Activated CD8-positive, alpha-beta T cell treated with anti-CD3 and anti-CD28 coated beads for 36 hours (primary cell): Measurements from ENCODE around the gene SOX9. TPM values are rescaled to one million over a fixed set of nuclear protein-coding genes. Genes with fewer than 3 reads are reported as not detected.

ENCODE experiments used
- ATAC-seq: fragments of 200-7000 bp; cut with Tn5 transposase; one replicate; pipeline ENCODE4 v1.10.0; 2021; ENCODE audit warnings: mild to moderate bottlenecking, moderate library complexity
- CTCF ChIA-PET: fragments of 350-600 bp; sonication (Branson Sonifier 250); formaldehyde crosslinking; loops from one replicate; lab custom pipeline; 2021; ENCODE audit warnings: antibody characterized with exemption; lab: Charles Lee
- POLR2A ChIA-PET: fragments of 350-600 bp; sonication (Branson Sonifier 250); formaldehyde crosslinking; loops from one replicate; lab custom pipeline; 2021; ENCODE audit warnings: antibody characterized with exemption; lab: Charles Lee
- DNase-seq: peaks from one replicate; pipeline ENCODE4 v3.0.0-alpha.2; 2020
- H3K27ac Mint-ChIP-seq: one replicate; pipeline ENCODE4 v1.8.0; 2021; ENCODE audit warnings: mild to moderate bottlenecking, mixed read lengths
- H3K27me3 Mint-ChIP-seq: one replicate; pipeline ENCODE4 v1.8.0; 2021; ENCODE audit warnings: mixed read lengths
- H3K36me3 Mint-ChIP-seq: one replicate; pipeline ENCODE4 v1.8.0; 2021; ENCODE audit warnings: low read depth, mixed read lengths
- H3K4me1 Mint-ChIP-seq: one replicate; pipeline ENCODE4 v1.8.0; 2021; ENCODE audit warnings: low read depth, mixed read lengths
- H3K4me3 Mint-ChIP-seq: one replicate; pipeline ENCODE4 v1.8.0; 2021; ENCODE audit warnings: mild to moderate bottlenecking, moderate library complexity, mixed read lengths
- H3K9me3 Mint-ChIP-seq: one replicate; pipeline ENCODE4 v1.8.0; 2021; ENCODE audit warnings: mixed read lengths
- intact Hi-C: fragments of 100-400 bp; cut with micrococcal nuclease; formaldehyde crosslinking; loops from one replicate; pipeline ENCODE4 v1.10.0; 2022
- total RNA-seq, 2 experiments: library from RNA; stranded (reverse); gene quantifications; one replicate each; pipeline ENCODE4 v1.2.3, GENCODE V29; 2021
- TF ChIP-seq, protein P1 (sequence below): fragments of 200-600 bp; IDR thresholded peaks from one replicate; pipeline ENCODE4 v1.8.0; 2022; ENCODE audit warnings: antibody characterized with exemption, mild to moderate bottlenecking

Gene SOX9
- total RNA-seq, 2 experiments from 2014 or later, result not detected

DNA sequence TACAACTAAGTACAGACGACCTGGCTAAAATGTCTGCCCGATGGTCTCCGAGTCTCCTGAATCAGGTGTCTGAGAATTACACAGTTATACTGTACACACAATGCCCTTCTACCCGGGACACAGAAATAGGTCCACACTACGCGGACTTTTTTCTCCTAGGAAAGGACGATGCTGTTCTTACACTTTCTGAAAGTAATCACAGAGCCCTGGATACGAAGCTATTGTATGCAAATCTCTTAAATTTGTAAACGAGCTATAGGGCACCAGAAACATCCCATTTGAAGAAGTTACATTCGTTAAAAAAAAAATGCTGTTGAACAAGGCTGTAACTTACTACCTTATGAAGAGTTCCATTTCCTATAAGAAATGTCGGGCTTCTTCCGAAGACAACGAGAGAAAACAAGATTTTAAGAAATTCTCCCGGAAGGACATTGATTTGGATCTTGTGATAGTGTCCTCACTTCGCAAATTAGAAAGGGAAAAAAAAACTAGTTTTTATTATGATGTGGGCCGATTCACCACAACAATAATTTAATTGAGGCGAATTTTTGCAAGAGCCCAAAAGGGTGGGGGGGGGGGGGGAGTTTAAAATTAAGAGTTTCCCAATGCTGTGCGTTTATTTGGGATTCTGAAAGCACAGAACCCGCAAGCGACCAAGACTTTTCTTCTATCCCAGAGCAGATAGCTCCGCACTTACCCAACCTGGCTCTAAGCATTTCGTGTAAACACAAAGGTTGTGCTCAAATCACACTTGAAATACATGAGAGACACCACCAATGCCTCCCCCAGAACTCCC is 1.5 kb upstream of the SOX9 start:
- peaks cover 75% of the 10 kb centered on the region for H3K27me3 Mint-ChIP-seq
- intact Hi-C loops, result no loop called here
- POLR2A ChIA-PET, result no interaction called here
- CTCF ChIA-PET, result no interaction called here
- peaks cover 2% of the 10 kb centered on the region for H3K36me3 Mint-ChIP-seq
- H3K27ac Mint-ChIP-seq, result no peak overlapping the region
- no peaks in the 10 kb centered on the region for H3K9me3 Mint-ChIP-seq
- DNase-seq (no peak), ATAC-seq (no peak)
- no peak overlapping the region for H3K4me3 Mint-ChIP-seq
- TF ChIP-seq, protein P1, sequence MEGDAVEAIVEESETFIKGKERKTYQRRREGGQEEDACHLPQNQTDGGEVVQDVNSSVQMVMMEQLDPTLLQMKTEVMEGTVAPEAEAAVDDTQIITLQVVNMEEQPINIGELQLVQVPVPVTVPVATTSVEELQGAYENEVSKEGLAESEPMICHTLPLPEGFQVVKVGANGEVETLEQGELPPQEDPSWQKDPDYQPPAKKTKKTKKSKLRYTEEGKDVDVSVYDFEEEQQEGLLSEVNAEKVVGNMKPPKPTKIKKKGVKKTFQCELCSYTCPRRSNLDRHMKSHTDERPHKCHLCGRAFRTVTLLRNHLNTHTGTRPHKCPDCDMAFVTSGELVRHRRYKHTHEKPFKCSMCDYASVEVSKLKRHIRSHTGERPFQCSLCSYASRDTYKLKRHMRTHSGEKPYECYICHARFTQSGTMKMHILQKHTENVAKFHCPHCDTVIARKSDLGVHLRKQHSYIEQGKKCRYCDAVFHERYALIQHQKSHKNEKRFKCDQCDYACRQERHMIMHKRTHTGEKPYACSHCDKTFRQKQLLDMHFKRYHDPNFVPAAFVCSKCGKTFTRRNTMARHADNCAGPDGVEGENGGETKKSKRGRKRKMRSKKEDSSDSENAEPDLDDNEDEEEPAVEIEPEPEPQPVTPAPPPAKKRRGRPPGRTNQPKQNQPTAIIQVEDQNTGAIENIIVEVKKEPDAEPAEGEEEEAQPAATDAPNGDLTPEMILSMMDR, result no peak
- peaks cover 10% of the 10 kb centered on the region for H3K4me1 Mint-ChIP-seq

DNA sequence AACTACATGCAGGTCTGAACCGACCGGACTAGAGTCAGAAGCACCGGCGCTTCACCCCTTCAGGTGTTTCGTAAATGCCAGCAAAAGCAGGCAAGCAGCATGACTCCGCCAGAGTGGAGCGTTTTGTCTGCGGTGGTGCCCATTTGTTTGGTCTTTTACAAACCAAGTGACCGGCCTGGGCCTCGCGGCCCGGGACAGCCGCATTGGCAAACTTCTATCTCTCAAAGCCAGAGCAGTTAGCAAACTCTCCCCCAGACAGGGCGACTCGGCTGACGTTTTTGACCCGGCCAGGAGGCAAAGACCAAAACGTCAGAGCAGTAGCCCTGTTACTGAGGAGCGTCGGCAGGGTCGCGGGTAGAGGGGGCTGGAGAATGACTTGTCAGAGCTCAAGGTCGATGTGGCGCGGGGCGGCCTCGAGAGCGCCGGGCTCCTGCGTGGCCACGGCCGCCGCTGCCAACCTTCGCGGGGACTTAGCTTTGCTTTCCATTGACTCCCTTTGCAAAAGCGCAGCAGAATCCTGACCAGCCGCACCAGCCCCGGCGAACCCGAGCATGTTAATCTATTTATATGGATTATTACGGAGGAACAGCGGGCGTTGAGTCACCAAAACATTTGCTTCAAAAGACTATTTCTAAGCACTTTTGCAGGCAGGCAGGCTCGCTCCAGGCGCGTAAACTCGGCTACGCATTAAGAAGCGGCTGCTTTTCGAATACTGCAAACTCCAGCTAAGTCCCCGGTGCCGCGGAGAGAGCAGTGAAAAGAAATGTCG is 763 bp upstream of the SOX9 start:
- no peaks in the 10 kb centered on the region for H3K9me3 Mint-ChIP-seq
- H3K36me3 Mint-ChIP-seq, result peaks cover 2% of the 10 kb centered on the region
- H3K4me3 Mint-ChIP-seq, result no peak overlapping the region
- ChIA-PET POLR2A (no interaction called here), CTCF (no interaction called here)
- TF ChIP-seq, protein P1, result no peak
- DNase-seq (no peak), ATAC-seq (no peak)
- peaks cover 10% of the 10 kb centered on the region for H3K4me1 Mint-ChIP-seq
- H3K27ac Mint-ChIP-seq, result no peak overlapping the region
- intact Hi-C loops, result no loop called here
- peaks cover 77% of the 10 kb centered on the region for H3K27me3 Mint-ChIP-seq

DNA sequence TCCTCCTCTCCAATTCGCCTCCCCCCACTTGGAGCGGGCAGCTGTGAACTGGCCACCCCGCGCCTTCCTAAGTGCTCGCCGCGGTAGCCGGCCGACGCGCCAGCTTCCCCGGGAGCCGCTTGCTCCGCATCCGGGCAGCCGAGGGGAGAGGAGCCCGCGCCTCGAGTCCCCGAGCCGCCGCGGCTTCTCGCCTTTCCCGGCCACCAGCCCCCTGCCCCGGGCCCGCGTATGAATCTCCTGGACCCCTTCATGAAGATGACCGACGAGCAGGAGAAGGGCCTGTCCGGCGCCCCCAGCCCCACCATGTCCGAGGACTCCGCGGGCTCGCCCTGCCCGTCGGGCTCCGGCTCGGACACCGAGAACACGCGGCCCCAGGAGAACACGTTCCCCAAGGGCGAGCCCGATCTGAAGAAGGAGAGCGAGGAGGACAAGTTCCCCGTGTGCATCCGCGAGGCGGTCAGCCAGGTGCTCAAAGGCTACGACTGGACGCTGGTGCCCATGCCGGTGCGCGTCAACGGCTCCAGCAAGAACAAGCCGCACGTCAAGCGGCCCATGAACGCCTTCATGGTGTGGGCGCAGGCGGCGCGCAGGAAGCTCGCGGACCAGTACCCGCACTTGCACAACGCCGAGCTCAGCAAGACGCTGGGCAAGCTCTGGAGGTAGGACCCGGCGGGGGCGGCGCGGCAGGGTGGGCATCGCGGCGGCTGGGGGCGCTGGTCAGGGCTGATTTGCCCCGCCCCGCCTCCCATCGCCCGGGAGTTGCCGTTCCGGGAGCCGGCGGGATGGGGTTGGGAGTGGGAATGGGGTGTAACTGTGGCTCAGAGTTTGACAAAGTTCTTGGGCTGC is 567 bp downstream of the SOX9 start:
- TF ChIP-seq, protein P1, result no peak
- CTCF ChIA-PET, result no interaction called here
- POLR2A ChIA-PET, result no interaction called here
- DNase-seq (no peak), ATAC-seq (no peak)
- Mint-ChIP-seq H3K4me1 (peaks cover 10% of the 10 kb centered on the region), H3K27ac (no peak overlapping the region), H3K36me3 (peaks cover 2% of the 10 kb centered on the region), H3K4me3 (no peak overlapping the region), H3K27me3 (peaks cover 69% of the 10 kb centered on the region), H3K9me3 (no peaks in the 10 kb centered on the region)
- intact Hi-C loops, result no loop called here

DNA sequence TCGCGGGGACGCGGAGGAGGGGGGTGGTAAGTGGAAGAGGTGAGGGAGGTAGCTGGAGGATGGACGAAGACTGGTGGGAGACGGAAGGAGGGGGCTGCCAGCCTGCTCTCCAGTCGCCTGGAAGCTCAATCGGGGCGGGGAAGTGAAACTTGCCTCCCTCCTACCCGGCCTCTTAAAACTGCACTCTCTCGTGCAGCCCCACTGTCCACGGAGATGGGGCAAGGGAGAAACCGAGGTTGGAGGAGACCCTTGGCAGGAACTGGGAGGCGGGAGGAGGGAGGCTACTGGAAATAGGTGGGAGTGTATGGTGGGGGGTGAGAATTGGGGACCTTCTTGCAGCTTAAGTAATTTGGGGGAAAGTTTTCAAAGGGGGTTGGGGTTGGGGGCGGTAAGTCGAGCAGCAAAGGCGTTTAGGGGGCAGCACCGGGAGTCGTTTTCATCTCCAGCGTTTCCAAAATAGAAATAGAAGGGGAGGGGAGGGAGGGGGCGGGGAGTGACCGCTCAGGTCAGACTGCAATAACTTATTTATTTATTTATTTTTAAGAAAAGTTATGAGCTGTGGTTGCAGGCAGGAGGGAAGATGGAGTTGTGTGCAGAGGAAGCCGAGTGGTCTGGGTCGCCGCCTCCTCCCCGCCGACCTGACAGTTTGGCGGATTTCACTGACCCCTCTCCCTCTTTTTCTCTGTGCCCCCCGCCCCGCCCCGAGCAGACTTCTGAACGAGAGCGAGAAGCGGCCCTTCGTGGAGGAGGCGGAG is 1.4 kb downstream of the SOX9 start:
- Mint-ChIP-seq H3K4me1 (peaks cover 10% of the 10 kb centered on the region), H3K36me3 (peaks cover 2% of the 10 kb centered on the region), H3K9me3 (no peaks in the 10 kb centered on the region), H3K4me3 (no peak overlapping the region), H3K27me3 (peaks cover 66% of the 10 kb centered on the region), H3K27ac (no peak overlapping the region)
- TF ChIP-seq, protein P1, result no peak
- intact Hi-C loops, result no loop called here
- CTCF ChIA-PET, result no interaction called here
- POLR2A ChIA-PET, result no interaction called here
- ATAC-seq (no peak), DNase-seq (no peak)
